ENCODE data around the gene ADAMTSL1.

DNA sequence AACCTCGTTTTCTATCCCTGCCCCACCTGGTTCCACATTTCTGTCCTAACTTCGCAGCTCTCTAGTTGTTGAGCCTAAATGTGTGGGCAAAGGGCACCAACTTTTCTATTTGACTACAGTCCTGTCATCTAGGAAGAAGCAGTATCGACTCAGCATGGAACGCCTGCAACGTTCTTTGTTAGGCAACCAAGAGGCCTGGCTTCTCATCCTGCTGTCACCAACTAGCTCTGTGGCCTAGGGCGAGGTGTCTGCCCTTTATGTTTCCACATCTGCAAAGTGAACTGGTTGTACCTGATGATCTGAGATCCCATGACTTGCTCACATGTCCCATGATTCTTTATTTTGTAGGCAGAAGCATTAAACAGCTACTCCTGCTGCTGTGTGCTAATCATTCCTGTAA is 248.9 kb downstream of the ADAMTSL1 start:
- TF ChIP-seq, protein P1, sequence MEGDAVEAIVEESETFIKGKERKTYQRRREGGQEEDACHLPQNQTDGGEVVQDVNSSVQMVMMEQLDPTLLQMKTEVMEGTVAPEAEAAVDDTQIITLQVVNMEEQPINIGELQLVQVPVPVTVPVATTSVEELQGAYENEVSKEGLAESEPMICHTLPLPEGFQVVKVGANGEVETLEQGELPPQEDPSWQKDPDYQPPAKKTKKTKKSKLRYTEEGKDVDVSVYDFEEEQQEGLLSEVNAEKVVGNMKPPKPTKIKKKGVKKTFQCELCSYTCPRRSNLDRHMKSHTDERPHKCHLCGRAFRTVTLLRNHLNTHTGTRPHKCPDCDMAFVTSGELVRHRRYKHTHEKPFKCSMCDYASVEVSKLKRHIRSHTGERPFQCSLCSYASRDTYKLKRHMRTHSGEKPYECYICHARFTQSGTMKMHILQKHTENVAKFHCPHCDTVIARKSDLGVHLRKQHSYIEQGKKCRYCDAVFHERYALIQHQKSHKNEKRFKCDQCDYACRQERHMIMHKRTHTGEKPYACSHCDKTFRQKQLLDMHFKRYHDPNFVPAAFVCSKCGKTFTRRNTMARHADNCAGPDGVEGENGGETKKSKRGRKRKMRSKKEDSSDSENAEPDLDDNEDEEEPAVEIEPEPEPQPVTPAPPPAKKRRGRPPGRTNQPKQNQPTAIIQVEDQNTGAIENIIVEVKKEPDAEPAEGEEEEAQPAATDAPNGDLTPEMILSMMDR (IDR thresholded peaks at IDR 0.05) = no peak
- TF ChIP-seq EP300 (IDR thresholded peaks at IDR 0.05) = no peak
- TF ChIP-seq POLR2A (IDR thresholded peaks at IDR 0.05) = no peak

All from suprapubic skin (tissue), 3 donors.